ENCODE results near the gene NRL.

DNA sequence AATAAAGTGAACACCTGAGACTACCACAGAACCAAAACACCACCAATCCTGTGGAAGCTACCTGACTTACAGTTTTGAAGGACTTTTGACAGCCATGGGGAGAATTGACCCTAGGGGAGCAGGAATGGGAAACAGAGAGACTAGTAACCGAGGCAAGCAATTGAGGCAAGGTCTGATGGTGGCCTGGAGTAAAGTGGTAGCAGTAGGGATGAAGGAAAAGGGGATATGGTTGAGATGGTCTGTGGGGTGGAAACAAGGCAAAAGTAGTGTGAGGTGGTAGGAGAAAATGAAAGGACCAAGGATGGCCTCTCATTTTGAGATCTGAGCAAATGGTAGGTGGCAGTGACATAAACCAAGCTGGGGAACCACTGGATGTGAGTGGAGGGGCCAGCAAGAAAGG is 42.1 kb upstream of the NRL start:
- TF ChIP-seq, protein P1, sequence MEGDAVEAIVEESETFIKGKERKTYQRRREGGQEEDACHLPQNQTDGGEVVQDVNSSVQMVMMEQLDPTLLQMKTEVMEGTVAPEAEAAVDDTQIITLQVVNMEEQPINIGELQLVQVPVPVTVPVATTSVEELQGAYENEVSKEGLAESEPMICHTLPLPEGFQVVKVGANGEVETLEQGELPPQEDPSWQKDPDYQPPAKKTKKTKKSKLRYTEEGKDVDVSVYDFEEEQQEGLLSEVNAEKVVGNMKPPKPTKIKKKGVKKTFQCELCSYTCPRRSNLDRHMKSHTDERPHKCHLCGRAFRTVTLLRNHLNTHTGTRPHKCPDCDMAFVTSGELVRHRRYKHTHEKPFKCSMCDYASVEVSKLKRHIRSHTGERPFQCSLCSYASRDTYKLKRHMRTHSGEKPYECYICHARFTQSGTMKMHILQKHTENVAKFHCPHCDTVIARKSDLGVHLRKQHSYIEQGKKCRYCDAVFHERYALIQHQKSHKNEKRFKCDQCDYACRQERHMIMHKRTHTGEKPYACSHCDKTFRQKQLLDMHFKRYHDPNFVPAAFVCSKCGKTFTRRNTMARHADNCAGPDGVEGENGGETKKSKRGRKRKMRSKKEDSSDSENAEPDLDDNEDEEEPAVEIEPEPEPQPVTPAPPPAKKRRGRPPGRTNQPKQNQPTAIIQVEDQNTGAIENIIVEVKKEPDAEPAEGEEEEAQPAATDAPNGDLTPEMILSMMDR (conservative IDR thresholded peaks at IDR 0.05 in 1 of 2, IDR thresholded peaks at IDR 0.05 in 1 of 2; ENCODE audit: low read depth in 1 of 2, low read length in 2 of 2), result no peak
- TF ChIP-seq EZH2 (IDR thresholded peaks at IDR 0.05; ENCODE audit: low read length, missing control alignments), result no peak

Data from fibroblast of lung (primary cell).